ENCODE data around the gene ATF5.
"Not testable (repeated sequence)": the region's sequence is repeated elsewhere in the genome, so short reads cannot be mapped to it uniquely, and the experiment has no call there.

ATF5 gene

GRCh38 chr19:49950956-49951526 lies 22.0 kb downstream of the ATF5 start:
- no peak for FAIRE-seq

GRCh38 chr19:49951806-49952478 lies 22.9 kb downstream of the ATF5 start:
- FAIRE-seq, result no peak

DNA sequence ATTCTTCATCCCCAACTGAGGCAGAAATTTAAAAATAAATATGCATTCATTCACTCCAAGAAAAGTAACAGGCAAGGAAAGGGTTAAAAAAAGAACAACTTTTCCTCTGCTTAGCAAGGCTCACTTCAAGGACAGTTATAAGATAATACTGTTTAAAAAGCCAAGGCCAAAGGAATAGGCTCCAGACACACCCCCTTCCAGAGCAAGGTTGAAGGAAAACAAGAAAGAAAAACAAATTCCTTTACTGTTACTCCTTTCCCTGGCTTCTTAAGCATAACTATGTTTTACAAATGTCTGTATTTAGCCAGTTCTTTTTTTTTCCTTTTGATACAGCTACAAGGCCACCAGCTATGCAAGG lies 23.5 kb downstream of the ATF5 start:
- FAIRE-seq, result no peak

- no peak for FAIRE-seq
Measured at GRCh38 chr19:49952906-49953305, 23.9 kb downstream of the ATF5 start.

DNA sequence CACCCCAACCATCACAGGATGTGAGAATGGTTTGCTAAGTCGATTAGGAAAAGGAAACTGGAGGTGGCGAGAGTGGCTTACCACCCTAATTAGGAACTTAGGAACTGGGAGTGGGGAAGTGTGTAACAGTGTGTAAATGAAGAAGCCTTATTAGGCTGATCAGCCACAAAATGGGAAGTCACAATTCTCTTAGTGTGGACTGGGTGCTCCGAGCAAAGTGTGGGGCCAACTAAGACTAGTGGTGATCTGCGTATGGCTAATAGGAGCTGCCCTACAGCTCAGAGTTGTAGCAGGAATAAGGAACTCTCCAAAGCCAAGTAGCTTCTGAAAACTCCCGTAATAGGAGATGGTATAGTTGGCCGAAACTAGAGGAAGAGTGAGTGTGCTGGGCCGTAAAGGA lies 24.4 kb downstream of the ATF5 start:
- no peak for FAIRE-seq

GRCh38 chr19:49954092-49954829 lies 25.3 kb downstream of the ATF5 start:
- no peak for FAIRE-seq

GRCh38 chr19:49954933-49955332 lies 25.9 kb downstream of the ATF5 start:
- FAIRE-seq, result no peak

DNA sequence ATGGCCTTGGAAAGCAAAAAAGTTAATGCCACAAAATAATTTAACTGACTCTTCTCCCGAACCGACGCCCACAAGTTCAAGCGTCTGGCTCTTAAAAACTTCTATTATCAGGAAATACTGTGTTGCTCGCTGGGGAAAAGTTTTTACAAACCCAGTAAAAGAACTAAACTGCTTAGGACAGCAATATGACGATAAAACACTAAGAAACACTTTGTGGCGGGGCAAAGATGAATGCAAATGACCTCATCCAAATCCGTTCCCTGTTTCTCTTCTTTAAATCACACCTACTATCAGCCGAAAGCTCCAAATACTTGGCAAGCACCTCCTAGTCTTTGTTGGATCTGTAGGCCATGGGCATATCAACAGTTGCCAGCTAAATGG lies 27.1 kb downstream of the ATF5 start:
- FAIRE-seq, result no peak

- FAIRE-seq, result no peak
Measured at GRCh38 chr19:49957262-49957915, 28.4 kb downstream of the ATF5 start.

- not testable (repeated sequence) for FAIRE-seq
Measured at GRCh38 chr19:49958144-49958543, 29.1 kb downstream of the ATF5 start.

DNA sequence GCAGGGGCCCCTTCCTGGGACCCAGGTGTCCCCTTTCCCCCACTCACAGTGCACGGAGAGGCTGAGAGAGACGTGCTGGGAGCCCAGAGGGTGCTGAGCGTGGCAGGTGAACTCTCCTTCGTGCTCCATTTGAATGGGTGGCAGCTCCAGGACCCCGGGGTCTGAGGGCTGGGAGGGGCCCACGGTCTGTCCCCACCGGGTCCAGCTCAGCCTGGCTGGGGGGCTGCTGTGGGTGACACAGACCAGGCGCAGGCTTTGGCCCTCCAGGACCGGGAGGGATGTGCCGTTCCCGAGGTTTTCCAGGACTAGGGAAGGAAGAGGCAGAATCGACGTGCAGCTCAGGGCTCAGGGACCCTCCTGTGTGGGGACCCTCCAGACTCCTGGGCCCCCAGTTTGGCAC lies 29.6 kb downstream of the ATF5 start:
- FAIRE-seq, result not testable (repeated sequence)

DNA sequence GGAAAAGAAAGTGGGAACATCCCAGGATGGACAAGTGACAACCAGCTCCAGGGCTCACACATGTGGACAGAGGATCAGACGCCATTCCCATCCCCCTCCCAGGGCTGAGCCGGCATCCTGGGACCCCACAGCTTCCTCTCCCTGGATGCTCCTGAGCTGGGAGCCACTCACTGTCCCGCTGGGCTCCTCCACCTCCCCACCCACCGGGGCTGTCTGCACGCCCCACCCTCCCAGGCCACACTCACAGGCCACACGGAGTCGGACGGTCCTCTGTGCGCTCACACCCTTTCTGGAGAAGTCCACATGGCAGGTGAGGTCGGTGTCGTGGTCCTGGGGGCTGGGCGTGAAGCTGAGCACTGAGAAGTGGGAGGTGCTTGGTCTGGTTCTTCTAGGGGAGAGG lies 30.9 kb downstream of the ATF5 start:
- not testable (repeated sequence) for FAIRE-seq

GRCh38 chr19:49960980-49961379 lies 32.0 kb downstream of the ATF5 start, which contains the start of gene SIGLEC11:
Gene SIGLEC11 (minus strand): TSS chr19:49961172. CDS start chr19:49961081, 91 bp downstream.
- FAIRE-seq, result not testable (repeated sequence)

GRCh38 chr19:49968279-49968922 lies 39.4 kb downstream of the ATF5 start:
- no peak for FAIRE-seq

DNA sequence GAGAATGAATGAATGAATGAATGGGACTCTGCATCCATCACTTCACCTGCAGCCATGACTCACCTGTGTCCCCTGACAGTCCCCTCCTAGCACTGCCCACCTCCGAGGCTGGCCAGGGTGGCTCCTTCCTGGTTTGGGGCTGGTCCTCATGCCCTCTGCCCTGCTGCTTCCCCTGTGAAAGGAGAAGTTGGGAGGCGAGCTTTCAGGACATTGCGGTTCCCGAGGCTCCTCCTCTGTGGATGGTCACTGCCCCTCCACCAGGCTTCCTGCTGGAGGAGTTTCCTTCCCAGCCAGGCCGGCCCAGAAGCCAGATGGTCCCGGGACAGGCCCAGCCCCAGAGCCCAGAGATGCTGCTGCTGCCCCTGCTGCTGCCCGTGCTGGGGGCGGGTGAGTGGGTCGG lies 40.4 kb downstream of the ATF5 start:
- not testable (repeated sequence) for FAIRE-seq

GRCh38 chr19:49971991-49972411 lies 43.0 kb downstream of the ATF5 start:
- no peak for FAIRE-seq

DNA sequence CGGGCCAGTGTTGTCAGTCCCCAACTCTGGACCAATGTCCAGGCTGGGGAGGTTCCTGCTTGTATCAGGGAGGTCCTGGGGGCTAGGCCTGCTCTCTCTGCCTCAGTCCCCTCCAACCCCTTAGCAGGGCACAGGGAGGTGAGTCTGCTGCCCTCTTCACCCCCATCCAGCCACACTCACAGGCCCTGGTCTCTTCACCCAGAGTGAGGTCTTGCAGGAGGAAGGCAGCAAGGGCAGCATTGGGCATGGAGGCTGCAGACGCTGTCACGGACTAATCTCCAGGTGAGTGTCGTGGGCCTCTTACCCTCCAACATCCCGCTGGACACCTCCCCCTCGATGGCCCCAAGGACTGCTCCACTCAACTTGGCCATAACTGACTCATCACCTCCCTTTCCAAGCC lies 43.8 kb downstream of the ATF5 start:
- FAIRE-seq, result no peak

GRCh38 chr19:49973987-49974386 lies 45.0 kb downstream of the ATF5 start:
- no peak for FAIRE-seq

GRCh38 chr19:49975051-49975450 lies 46.0 kb downstream of the ATF5 start:
- FAIRE-seq, result no peak

- FAIRE-seq, result no peak
Measured at GRCh38 chr19:49976496-49976895, 47.5 kb downstream of the ATF5 start.

- no peak for FAIRE-seq
Measured at GRCh38 chr19:49977076-49977475, 48.1 kb downstream of the ATF5 start.

- FAIRE-seq, result no peak
Measured at GRCh38 chr19:49977881-49978280, 48.9 kb downstream of the ATF5 start.

DNA sequence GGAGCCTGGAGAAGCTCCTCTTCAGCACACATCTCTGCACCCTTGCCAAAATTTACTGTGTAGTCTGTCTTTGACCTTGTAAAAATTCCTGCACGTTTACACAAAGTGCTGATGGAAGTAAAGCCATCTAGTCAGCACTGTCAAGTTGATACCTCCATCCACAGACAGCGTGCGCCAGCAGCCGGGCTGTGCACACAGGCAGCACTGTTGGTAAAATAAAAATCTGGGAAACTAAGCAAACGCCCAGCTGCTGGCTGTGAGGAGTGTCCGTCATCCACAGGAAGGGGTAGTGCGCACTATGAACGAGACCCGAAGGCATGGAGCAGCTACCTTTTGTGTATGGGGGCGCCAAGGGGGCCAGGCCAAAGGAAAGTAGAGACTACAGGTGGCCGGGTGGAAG lies 49.3 kb downstream of the ATF5 start:
- FAIRE-seq, result no peak
